CD4-positive, alpha-beta T cell treated with Interleukin-4 for 4 hours (primary cell): Measurements from ENCODE around the gene TMEM174.

Experiments
- DNase-seq: peaks from one replicate; pipeline ENCODE4 v3.0.0-alpha.2; 2020

The TMEM174 gene, protein sequence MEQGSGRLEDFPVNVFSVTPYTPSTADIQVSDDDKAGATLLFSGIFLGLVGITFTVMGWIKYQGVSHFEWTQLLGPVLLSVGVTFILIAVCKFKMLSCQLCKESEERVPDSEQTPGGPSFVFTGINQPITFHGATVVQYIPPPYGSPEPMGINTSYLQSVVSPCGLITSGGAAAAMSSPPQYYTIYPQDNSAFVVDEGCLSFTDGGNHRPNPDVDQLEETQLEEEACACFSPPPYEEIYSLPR

DNA sequence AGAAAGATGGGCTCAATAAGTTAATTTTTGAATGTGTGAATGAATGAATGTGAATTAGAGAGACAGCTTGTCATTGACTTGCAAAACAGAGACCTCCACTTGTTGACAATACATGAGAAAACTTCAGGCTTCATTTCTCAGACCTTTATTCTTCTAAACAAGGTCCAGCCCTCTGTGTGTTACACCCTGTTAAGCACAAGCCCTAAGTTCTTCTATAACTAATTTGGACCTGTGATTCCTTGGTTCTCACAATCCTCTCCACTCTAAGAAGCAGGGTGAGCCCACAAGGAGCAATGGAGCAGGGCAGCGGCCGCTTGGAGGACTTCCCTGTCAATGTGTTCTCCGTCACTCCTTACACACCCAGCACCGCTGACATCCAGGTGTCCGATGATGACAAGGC lies at the start of gene TMEM174:
TMEM174 (plus strand) TSS at position 243 of the 400 bp plus-strand sequence; CDS start at position 294, 51 bp downstream.
- no peak for DNase-seq

DNA sequence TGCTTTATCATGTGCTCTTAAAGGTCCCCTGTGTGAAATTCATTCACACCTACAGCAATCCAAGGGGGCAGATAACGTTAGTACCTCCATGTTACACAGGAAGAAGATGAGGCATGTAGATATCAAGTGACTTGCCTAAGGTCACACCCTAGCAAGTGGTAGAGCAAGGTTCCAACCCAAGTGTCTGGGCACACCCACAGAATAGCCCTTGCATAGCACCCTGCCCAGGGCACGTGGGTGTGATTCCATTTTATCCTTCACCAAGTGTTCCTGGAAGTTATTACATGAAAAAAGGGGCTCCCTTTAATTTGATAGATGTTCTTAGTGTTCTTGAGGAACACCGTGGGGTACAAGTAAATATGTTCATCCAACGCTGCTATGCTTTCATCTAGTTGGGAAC lies 47.7 kb upstream of the TMEM174 start:
- no peak for DNase-seq

DNA sequence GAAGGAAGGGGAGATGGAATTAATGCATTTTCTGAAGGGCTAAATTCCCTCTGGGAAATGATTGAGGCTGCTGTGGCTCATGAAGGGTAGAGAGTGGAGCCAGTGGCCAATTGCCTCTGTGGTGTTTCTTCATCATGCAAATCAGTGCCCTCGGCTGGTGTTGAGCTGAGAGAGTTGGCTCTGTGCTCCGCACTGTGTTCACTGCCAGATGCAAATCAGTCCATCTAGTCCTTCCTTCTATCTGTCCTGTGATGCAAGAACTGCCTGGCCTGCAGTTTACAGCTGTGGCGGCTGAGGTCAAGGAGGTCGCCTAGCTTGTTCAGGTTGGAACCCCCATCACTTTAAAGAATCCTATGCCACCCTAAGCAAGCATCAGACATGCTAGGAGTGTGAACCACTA lies 46.6 kb upstream of the TMEM174 start:
- no peak for DNase-seq

DNA sequence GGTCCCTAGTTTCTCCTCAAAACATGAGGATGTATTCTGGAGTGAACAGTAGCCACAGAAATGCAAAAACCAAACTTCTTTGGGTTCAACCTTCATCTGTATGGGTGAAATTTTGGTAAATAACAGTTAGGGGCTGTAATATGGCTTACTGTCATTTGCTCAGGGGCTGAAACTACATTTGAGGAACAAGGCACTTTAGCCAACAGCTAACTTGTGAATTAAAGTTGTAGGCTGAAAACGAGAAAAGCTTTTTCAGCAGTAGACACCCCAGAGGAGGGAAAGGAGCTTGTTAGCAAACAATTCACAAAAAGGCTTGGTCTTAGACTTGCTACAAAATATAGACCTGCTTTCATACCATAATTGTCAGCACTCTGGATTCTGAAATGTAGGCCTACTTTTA lies 46.0 kb upstream of the TMEM174 start:
- no peak for DNase-seq

DNA sequence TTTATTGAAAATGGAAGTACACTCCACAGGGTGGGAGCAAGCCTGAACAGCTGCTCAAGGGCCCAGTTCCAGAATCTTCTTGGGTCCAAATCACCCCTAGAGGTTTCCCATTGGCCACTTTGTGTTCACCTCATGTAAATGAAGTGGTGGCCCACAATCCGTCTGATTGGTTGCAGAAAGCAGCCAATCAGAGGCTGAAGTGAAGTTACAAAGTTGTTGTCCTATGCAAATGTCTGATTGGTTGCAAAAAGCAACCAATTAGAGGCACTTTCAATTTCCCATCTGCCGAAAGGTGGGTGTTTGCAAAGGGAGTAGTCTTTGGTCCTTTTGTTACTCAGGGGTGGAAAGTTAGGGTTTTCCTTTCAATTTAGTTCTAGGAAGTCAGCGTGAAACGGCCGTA lies 43.9 kb upstream of the TMEM174 start:
- no peak for DNase-seq

DNA sequence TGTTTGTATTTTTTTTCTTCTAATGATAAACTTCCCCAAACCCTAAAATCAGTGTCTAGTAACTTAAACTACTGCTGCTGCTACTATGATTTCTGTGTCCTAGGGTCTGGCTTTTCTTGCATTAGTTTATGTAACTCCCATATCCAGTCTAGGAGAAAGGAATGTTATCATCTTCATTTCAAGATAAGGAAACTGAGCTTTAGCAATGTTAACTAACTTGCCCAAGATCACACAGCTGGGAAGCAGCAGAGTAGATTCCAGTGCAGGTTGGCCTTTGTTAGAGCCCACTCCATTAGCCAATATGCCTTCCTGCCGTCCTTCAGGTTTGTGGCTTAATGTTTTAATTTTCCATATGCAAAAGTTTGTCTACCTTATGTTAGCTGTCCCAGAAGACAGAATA lies 42.2 kb upstream of the TMEM174 start:
- no peak for DNase-seq

DNA sequence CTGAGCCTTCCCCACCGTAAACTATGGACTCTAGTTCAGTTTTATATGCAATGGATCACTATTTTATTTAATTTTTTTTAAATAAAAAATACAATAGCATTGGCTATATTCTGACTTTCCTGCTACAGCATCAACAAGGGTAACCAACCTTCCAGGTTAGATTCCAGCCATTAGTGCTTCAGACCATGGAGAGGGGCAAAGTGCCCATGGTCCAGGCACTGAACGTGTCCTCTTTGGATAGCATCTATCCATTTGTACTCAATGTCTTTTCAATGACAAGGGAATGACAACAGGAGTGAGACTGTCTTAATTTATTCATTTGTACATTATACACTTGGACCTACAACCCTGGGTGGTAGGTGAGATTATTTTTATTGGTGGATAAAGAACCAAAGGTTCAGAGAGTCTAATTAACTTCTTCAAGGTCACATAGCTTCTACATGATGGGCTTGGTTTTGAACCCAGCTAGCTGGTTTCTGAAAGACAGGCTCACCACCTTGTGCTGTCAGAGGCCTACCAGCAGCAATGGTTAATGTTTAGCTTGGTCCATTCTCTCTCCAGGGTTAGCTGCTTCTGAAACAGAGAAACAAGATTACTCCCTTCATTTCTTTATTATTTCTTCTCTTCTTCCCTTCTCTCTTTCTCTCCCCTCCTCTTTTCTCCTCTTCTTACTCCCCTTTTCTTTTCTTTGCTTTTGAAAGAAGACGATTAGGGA lies 41.1 kb upstream of the TMEM174 start:
- DNase-seq: no peak

DNA sequence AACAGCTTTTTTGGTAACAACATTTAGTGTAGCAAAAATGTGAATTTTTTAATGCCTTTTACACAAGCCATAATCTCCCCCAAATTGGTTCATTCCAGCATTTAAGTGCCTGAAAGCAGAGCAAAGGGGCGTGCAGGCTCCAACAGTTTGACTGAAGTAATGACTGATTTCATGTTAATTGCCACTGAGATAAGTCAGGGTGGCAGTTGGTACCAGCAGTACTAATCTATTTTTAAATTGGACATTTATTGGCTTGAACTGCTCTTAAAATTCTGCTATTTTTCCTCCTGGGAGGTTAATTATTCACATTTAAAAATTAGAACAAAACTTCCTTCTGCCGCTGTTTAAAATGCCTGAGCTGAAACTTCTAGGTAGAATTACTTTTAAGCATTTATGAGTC lies 40.2 kb upstream of the TMEM174 start:
- DNase-seq: no peak

DNA sequence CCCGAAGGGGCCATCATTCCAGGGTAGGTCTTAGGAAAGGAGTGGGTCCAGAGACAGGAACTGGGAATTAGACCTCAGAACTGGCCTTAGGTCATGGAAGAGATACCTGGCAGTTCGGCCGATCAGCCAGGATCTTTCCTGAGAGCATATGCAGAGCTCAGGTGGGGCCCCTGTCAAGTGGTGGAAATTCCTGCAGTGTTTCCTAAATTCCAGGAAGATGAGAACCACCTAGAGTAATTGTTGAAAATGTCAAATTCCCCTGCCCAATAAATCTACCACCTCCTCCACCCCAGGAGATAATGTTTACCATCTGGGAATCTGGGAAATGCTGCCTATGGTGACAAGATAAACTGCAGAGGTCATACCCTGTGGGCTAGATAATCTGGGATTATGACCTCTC lies 38.0 kb upstream of the TMEM174 start:
- DNase-seq: no peak

DNA sequence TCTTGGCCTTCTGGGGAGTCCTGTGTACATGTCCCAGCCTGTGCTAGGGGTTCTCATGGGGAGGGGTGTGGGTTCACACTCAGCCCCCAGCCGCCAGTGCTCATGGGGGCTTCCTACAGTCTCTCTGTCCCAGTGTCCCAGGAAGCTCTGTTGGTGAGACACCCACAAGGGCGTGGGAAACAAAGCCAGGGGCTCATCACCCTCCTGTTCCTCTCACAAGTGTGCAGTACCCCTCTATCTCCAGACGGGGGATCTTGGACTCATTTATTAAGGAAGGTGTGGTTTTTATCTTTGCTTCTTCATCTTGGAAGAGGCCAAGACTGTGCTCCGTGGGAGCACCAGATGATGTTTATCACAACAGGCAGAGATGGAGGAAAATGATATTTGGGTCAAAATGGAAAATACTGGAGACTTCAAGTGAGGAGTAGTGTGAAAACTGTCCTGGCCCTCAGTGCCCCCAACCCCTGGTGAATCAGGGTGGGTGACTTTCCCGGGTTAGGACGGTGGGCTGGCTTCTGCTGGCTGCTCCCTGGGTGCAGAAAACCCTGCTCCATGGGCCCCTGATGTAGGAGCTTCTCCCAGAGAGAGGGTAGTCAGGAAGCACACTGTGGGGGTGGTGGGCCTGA lies 37.5 kb upstream of the TMEM174 start:
- no peak for DNase-seq

DNA sequence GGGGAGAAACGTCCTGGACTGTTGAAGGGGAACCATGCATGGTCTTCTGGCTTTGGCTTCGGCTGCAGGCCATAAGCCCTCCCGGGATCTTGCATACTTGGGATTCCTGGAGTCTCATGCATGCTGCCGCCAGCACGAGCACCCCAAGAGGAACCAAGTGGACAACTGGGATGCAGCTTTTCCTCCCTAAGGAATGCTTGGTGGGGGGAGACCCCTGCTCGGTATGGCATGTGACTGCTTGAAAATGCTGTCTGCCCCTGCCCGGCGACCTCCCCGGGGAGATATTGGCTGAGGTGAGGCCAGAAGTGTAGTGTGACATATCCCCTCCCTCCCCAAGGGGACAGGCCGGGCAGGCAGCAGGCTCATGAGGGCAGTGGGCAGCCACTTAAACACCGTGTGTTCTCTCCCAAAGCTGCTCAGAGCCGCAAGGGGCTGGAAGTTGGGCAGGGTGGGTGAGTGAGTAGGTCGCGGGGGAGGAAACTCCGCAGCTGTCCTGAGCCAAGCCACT lies 36.9 kb upstream of the TMEM174 start:
- no peak for DNase-seq

DNA sequence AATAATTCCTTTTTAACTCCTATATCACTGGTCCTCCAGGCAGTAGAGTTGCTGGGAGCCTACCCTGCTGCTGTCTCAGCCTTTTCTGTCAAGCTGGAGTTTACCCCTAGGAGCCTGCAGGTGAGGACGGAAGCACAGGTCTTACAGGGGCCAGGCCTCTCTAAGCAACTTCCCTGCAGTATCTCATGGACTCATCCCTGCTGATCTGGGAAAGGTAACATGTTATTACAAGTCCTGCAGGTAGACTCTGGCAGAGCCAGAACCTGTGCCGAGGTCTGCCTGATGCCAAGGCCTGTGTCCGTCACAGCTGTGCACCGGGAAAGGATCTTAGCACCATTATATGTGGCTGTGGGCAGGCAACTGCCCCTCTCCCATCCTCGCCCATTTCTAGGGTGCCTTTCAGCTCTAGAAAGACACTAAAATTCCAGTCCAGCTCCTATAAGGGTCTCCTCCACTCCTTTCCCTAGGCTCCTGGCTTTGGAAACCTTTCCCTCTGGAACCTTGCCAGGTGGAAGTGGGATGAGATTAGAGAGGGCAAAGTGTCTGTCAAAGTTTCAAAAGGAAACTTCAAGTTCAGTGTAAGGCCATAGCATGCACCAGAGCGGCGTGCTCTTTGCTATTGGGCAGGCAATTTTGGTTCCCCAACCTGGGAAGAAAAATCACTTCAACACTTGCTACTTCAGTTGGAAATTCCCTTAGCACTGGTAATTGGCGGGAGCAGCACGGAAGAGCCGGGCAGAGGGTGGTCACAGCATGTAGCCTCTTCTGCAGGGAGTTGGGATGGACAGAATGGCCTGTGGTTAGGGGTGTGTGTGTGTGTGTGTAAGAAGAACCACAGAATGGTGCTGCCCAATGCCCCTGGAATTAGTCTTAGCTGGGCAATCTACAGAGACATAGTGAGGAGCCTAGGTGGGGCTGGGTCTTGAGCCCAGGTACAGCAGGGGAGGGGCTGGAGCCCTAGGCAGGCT lies 35.1 kb upstream of the TMEM174 start:
- DNase-seq: no peak

DNA sequence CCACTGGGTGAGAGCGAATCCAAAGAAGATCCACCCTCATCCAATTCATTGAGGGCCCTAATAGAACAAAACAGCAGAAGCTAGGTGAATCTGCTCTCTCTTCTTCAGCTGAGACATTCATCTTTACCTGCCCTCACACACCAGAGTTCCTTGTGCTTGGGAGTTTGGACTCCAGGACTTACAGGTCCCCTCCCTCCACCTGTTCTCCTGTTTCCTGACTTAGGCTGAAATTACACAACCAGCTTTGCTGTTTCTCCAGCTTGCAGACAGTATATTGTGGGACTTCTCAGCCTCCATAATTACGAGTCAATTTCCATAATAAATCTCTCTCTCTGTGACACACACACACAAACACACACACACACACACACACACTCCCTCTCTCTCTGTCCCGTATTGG lies 33.5 kb upstream of the TMEM174 start:
- no peak for DNase-seq

DNA sequence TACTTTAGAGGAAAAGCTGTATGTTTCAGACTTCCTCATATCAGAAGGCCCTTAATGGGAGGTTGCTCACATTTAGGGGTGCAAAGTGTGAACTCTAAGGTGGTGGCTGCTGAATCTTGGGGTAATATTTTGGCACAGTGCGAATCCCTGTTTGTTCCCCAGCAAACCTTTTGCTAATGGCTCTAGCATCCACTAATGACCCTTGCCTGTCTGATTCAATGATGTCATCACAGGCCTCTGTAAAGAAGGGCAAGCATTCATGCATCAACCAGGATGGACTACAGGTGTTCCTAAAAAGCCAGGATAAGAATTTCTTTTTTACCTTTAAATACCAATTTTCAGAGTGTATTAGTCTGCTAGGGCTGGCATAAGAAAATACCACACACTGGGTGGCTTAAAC lies 32.2 kb upstream of the TMEM174 start:
- DNase-seq: no peak

DNA sequence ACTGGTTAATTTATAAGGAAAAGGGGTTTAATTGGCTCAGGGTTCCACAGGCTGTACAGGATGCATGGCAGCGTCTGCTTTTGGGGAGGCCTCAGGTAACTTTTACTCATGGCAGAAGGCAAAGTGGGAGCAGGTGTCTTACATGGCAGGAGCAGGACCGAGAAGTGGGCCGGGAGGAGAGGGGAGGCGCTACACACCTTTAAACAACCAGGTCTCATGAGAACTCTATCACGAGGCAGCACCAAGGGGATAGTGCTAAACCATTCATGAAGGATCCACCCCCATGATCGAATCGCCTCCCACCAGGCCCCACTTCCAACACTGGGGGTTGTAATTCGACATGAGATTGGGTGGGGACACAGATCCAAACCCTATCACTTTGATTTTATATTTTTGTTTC lies 31.0 kb upstream of the TMEM174 start:
- no peak for DNase-seq

DNA sequence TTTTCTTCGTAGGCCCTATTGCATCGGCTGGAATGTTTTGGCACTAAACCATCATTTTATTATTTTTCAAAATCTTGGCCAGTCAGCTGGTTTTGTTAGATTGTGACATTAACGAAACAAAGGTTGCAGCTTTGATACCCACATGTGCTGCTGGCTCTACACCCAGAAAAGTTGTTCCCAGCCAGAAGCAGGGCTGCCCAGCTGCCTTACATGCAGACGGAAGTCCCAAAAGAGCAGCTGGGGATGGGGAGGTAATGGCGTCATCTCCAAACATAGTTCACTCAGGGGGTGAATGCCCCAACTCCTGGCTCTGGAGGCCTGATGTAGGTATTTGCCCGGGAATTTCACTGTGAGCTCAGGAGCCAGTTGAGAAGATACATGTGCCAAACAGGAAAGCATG lies 29.3 kb upstream of the TMEM174 start:
- DNase-seq: no peak

DNA sequence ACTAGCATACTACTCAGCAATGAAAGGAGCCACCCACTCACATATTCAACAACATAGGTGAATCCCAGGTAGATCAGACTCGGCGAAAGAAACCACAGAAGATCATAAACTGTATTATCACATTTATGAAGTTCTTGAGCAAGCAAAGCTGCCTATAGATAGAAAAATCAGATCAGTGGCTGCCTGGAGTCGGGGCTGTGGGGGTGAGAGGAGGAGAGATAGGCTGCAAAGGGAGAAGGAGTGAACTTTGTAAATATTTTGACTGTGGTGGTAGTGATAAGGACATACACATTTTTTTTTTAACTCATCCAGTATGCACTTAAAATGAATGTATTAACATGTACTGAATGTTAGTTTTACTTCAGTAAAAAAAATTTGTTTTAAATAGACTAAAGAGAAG lies 23.5 kb upstream of the TMEM174 start:
- no peak for DNase-seq

DNA sequence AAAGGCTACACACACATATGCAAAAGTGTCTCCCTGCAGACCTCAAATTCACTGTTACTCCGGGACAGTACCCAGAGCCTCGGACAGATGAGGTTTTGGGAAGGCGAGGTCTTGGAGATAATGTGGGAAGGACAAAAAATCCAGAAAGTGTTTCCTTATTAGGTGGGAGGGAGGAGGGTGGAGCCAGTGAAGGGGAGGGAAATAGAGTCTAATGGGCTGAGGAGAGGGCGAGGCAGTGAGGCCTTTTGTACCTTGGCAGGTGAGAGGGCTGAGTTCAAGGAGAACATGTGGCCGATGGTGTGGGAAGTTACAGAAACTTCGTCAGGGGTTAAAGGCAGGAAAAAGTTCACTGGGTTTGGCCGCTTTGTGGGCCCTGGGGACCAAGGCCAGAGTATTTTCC lies 22.1 kb upstream of the TMEM174 start:
- DNase-seq: no peak

DNA sequence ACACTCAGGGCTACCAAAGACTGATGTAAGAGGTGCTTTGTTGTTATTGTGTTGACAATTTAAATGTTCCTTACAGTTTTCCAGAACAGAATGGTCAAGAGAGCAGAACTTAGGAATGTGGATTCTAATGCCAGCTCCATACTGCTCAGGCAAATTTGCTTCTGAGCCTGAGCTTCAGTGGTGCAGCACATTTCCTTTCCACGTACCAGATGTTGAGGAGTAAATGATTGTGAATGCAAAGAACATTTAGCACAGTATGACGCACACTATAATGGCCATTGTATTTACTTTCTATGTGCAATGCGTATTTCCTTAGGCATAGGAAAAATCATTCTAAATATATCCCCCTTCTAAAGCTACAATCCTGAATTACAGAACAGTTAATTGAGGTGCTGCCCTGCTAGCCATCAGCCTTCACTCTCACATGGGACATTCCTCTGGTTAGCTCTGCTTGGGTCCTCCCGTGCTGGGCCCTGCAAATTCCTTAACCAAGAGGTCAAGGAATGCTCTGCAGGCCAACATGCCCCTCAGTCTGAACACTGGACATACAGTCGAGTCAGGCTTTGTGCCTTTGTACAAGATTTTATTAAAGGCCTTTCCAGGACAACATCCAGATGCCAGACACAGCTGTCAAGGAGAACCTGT lies 21.1 kb upstream of the TMEM174 start:
- DNase-seq: no peak

DNA sequence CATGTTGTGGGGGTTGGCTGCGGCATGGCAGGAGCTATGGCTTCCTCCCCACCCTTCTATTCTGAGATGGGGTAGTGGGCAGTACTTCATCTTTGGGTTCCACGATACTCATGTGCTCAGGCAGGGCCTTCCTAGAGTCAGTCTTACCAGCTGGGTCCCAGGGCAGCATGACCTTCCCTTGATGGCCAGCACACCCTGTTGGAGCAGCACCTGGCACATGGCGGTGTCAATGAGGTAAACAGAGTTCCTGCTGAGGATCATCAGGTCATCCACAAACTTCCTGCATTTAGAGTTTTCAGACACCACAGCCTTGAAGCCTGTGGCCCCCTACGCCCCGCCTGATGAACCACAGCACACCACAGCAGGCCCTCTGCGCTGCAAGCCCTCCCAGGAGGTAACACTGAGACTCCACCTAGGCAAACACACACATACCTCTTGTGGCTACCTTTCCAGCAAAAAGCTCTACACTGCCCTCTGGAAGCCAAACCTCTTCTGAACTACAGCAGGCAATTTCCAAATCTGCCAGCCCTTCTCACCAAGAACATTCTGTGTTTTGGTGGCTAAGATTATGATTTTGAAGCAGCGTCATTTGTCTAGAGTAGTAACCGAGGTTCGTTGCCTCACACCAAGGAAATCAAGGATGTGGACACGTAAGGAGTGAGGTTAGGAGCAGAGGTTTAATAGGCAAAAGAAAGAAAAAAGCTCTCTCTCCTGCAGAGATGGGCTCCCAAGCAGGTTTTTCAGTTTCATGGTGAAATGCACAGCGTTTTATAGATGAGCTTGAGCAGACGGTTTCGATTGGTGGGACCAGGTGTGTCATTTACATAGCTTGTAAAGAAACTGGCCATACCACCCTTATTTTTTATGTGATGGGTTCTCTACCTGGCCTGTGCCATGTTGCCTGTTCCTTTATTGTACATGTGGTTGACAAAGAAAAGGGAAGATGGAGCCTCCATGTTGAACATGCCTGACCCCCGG lies 20.3 kb upstream of the TMEM174 start:
- DNase-seq: no peak

DNA sequence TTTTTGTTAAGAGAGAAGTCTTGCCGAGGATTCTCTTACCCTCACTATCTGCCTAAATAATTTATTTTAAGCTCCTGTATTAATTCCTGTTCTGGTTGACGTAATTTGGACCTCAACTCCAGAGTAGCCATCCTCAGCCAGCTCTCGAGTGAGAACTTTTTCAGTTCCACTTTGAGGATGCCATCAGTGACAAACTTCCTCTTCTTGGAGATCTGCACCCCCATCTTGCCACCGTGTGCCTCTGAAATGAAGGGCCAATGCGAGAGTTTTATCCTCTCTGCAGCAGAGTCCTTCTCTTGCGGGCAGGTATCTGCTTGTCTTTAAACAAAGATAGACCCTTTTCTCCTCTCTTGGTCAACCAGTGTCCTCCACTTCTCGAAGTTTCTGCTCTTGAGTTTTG lies 19.5 kb upstream of the TMEM174 start:
- no peak for DNase-seq
